ENCODE data around the gene GRID1.

The GRID1 gene

GRCh38 chr10:86287966-86288579 lies 78.5 kb downstream of the GRID1 start:
- TF ChIP-seq CTCF (IDR thresholded peaks at IDR 0.05; ENCODE audit: low read length, missing control alignments) = no peak
- DNase-seq (ENCODE audit: low read depth) = no peak
- H3K4me3 ChIP-seq (replicated peaks; ENCODE audit: low read depth, low read length) = no peak overlapping the region

- DNase-seq (ENCODE audit: low read depth) = no peak
- no peak for TF ChIP-seq CTCF (IDR thresholded peaks at IDR 0.05; ENCODE audit: low read length, missing control alignments)
- H3K4me3 ChIP-seq (replicated peaks; ENCODE audit: low read depth, low read length) = no peak overlapping the region
Observed at GRCh38 chr10:86287110-86287793, 79.3 kb downstream of the GRID1 start.

GRCh38 chr10:86286236-86287109 lies 80.1 kb downstream of the GRID1 start:
- H3K4me3 ChIP-seq (replicated peaks; ENCODE audit: low read depth, low read length) = no peak overlapping the region
- no peak for TF ChIP-seq CTCF (IDR thresholded peaks at IDR 0.05; ENCODE audit: low read length, missing control alignments)
- no peak for DNase-seq (ENCODE audit: low read depth)

- TF ChIP-seq CTCF (IDR thresholded peaks at IDR 0.05; ENCODE audit: low read length, missing control alignments) = no peak
- H3K4me3 ChIP-seq (replicated peaks; ENCODE audit: low read depth, low read length) = no peak overlapping the region
- DNase-seq (ENCODE audit: low read depth) = no peak
Observed at GRCh38 chr10:86285136-86285790, 81.3 kb downstream of the GRID1 start.

GRCh38 chr10:86284355-86285105 lies 82.1 kb downstream of the GRID1 start:
- TF ChIP-seq CTCF (IDR thresholded peaks at IDR 0.05; ENCODE audit: low read length, missing control alignments) = no peak
- no peak overlapping the region for H3K4me3 ChIP-seq (replicated peaks; ENCODE audit: low read depth, low read length)
- DNase-seq (ENCODE audit: low read depth) = no peak

Data from fibroblast of pulmonary artery (primary cell).